GM21381 (cell line): ENCODE measurements around the gene ACAN.
"Not testable (repeated sequence)": the region's sequence is repeated elsewhere in the genome, so short reads cannot be mapped to it uniquely, and the experiment has no call there.

ENCODE experiments used
- ATAC-seq: cut with Tn5 transposase; IDR thresholded peaks from one replicate; pipeline ENCODE4 v1.9.1; 2021; ENCODE audit warnings: mild to moderate bottlenecking, moderate library complexity; ENCODE audit not compliant: unreplicated experiment

Gene ACAN

GRCh38 chr15:88920186-88920891 lies 117.1 kb downstream of the ACAN start:
- no peak for ATAC-seq

- ATAC-seq, result not testable (repeated sequence)
Observed at GRCh38 chr15:88920892-88921435, 117.7 kb downstream of the ACAN start.
